SH-SY5Y (cell line): ENCODE data around the gene NFAT5.

Experiments
- GATA2 ChIP-seq: IDR thresholded peaks from 2 replicates; pipeline ENCODE4 v1.6.1; 2011; ENCODE audit warnings: mild to moderate bottlenecking, low read depth, low read length
- GATA3 ChIP-seq: IDR thresholded peaks from 2 replicates; pipeline ENCODE4 v1.6.1; 2011; ENCODE audit warnings: low read depth, mild to moderate bottlenecking, low read length, moderate library complexity

DNA sequence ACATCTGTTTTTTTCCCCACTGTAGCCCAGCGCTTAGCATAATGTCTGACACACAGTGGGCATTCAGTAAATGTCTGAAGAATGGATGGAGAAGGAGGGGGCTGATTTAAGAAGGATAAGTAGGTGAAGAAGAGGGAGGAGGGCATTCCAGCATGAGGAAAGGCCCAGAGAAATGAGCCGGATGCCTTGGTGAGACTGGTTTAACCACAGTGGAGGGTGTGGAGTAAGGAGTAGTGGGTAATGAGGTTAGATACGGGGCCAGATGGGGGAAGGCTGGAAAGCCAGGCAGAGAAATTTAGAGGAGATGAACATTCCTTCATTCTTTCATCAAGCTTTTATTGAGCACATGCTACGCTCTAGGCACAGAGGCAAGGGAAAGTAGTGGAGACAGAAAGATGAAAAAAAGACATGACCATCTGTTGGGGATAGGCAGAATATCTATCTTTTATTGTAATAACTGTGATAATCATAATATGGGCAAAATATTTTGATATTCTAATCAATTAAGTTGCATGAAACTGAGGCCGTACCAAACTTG lies 43.7 kb upstream of the NFAT5 start:
- TF ChIP-seq GATA3 (no peak), GATA2 (no peak)
